ENCODE results near the gene CD151. TPM values are rescaled to one million over a fixed set of nuclear protein-coding genes. Genes with fewer than 3 reads are reported as not detected.

Gene CD151
- total and polyA plus RNA-seq, 4 donors, result 620 to 1,186 (median 771) TPM

DNA sequence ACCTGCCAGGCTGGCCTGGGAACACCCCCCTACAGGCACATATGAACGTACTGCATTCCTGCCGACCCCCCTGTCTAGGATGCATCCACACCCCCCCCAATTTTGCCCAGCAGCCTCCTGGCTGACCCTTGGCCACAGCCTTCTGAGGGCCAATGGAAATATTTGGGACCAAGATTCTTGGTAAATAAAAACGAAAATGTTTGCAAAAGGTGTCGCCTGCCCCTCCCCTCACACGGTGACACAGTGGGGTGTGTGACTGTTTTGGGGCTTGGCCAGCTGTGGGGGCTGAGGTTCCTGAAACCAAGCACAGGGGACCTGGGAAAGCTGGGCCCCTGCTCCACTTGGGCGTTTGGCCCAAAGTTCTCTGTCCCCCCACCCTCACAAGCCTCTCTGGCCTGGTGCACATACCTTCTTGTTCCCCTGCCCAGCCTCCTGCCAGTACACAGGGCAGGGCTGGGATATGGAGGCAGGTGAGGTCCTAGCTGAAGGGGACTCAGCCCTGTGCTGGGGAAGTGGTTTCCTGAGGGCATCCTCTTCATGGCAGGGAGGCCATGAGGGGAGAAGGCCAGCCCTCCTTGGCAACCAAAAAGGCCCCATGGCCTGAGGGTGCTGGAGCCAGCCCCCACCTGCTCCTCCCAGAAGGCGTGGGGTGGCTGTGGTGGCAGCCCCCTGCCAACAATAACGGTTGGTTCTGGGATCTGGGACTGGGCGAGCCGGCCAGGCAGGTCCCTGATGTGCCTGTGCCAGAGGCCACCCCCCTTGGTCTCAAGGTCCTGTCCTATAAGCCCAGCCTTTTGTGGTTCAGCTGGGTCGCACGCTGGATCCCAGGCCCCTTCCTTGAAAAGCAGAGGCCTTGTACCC lies 7.2 kb upstream of the CD151 start:
- Histone ChIP-seq H3K36me3 (ENCODE audit: control insufficient read depth in 1 of 2, insufficient read depth in 2 of 2, low read length in 1 of 2) (peaks cover 0 to 6% of the 10 kb centered on the region in 2 donors), H3K27me3 (ENCODE audit: control insufficient read depth in 1 of 2, insufficient read depth in 2 of 2, low read length in 1 of 2) (no peaks in the 10 kb centered on the region), H3K4me1 (ENCODE audit: control insufficient read depth in 1 of 2, insufficient read depth in 2 of 2, low read length in 2 of 2) (no peaks in the 10 kb centered on the region), H3K27ac (ENCODE audit: low read depth in 1 of 2, low read length in 2 of 2) (no peak overlapping the region), H3K4me3 (ENCODE audit: low read length in 2 of 2) (no peak overlapping the region), H3K9me3 (ENCODE audit: control insufficient read depth, low read length) (no peaks in the 10 kb centered on the region)
- intact Hi-C loops (cut with DNase I), result no loop called here
- DNase-seq (no peak), ATAC-seq (ENCODE audit: low FRiP score) (no peak)
- WGBS, 2 donors, result 67 to 69% methylated on average over 11 to 12 of the region's 12 CpGs

DNA sequence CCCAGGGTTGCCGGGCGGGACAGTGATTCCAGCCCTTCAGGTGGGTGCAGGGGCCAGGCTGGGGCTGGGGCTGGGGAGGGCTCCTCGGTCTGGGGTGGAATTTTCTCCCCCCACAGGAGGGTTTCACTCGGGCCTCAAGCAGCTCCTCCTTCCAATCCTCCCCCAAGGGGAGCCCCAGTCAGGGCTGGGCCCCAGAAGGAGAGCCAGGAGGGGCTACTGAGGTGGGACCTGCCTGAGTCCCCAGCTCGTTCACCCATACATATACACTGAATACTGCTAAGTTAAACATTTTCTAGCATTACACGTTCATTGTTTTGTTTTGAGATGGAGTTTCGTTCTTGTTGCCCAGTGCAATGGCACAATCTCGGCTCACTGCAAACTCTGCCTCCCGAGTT lies 6.5 kb upstream of the CD151 start:
- WGBS, 2 donors, result 80 to 93% methylated on average over 9 of the region's 9 CpGs
- intact Hi-C loops (cut with DNase I), result no loop called here
- Histone ChIP-seq H3K27ac (ENCODE audit: low read depth in 1 of 2, low read length in 2 of 2) (no peak overlapping the region), H3K27me3 (ENCODE audit: control insufficient read depth in 1 of 2, insufficient read depth in 2 of 2, low read length in 1 of 2) (no peaks in the 10 kb centered on the region), H3K4me3 (ENCODE audit: low read length in 2 of 2) (no peak overlapping the region), H3K36me3 (ENCODE audit: control insufficient read depth in 1 of 2, insufficient read depth in 2 of 2, low read length in 1 of 2) (peaks cover 0 to 6% of the 10 kb centered on the region in 2 donors), H3K9me3 (ENCODE audit: control insufficient read depth, low read length) (no peaks in the 10 kb centered on the region), H3K4me1 (ENCODE audit: control insufficient read depth in 1 of 2, insufficient read depth in 2 of 2, low read length in 2 of 2) (no peaks in the 10 kb centered on the region)
- DNase-seq (no peak), ATAC-seq (ENCODE audit: low FRiP score) (no peak)

DNA sequence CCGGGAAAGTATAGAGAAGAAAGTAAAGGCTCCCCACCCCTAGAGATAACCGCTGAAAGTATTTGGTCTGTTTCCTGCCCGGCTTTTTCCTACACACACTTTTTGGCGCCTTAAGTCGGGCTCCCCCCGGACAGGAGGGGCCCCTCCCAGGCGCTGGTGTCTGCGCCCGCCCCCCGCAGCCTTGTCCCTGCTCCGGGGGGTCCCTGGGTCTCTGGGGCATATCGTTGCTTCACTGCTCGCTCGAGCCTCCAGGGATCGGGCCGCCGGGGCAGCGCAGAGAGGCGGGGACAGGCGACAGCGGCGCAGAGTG lies 6.0 kb upstream of the CD151 start:
- H3K9me3 ChIP-seq (ENCODE audit: control insufficient read depth, low read length), result no peaks in the 10 kb centered on the region
- DNase-seq (no peak), ATAC-seq (ENCODE audit: low FRiP score) (no peak)
- intact Hi-C loops (cut with DNase I), result no loop called here
- 1 to 2% methylated on average over 22 of the region's 22 CpGs for WGBS, 2 donors
- H3K36me3 ChIP-seq (ENCODE audit: control insufficient read depth in 1 of 2, insufficient read depth in 2 of 2, low read length in 1 of 2), result peaks cover 0 to 6% of the 10 kb centered on the region in 2 donors
- H3K27ac ChIP-seq (ENCODE audit: low read depth in 1 of 2, low read length in 2 of 2), result no peak overlapping the region
- H3K4me1 ChIP-seq (ENCODE audit: control insufficient read depth in 1 of 2, insufficient read depth in 2 of 2, low read length in 2 of 2), result no peaks in the 10 kb centered on the region
- H3K27me3 ChIP-seq (ENCODE audit: control insufficient read depth in 1 of 2, insufficient read depth in 2 of 2, low read length in 1 of 2), result no peaks in the 10 kb centered on the region
- H3K4me3 ChIP-seq (ENCODE audit: low read length in 2 of 2), result no peak overlapping the region

DNA sequence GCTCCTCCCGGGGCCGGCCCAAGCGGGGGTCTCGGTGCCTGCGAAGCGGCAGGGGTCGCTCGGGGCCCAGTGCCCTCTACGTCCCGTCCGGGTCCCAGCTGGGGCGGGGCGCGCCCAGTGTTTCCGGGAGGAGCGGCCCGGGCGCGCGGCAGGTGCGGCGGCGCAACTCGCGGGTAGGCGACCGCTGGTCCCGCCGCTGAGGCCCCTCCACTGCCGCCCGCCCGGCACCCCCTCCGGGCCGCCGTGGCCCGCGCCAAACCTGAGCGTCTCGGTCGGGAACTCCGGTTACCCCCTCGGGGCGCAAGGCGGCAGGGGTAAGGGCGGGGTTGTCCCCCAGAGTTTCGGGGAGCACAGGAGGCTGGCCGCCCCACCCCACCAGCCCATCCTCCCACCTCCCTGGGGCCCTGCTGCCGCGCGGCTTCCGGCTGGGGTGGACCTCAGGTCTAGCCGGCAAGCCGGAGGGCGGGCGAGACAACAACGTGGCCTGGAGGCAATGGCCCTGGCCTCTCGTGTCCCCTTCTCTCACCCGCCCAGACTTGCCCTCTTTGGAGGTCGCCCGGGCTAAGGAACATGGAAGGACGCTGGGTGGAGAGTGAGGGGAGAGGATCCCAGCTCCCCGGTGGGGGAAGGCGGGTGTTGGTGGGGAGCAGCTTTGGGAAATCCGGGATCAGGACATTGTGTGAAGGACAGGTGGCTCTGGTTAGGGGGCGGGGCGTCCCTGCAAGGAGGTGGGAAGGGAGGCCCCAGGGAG lies 5.4 kb upstream of the CD151 start:
- no peak for DNase-seq
- Histone ChIP-seq H3K4me1 (ENCODE audit: control insufficient read depth in 1 of 2, insufficient read depth in 2 of 2, low read length in 2 of 2) (no peaks in the 10 kb centered on the region), H3K27me3 (ENCODE audit: control insufficient read depth in 1 of 2, insufficient read depth in 2 of 2, low read length in 1 of 2) (no peaks in the 10 kb centered on the region), H3K36me3 (ENCODE audit: control insufficient read depth in 1 of 2, insufficient read depth in 2 of 2, low read length in 1 of 2) (peaks cover 0 to 6% of the 10 kb centered on the region in 2 donors), H3K9me3 (ENCODE audit: control insufficient read depth, low read length) (no peaks in the 10 kb centered on the region), H3K4me3 (ENCODE audit: low read length in 2 of 2) (no peak overlapping the region), H3K27ac (ENCODE audit: low read depth in 1 of 2, low read length in 2 of 2) (no peak overlapping the region)
- 10 to 12% methylated on average over 52 to 66 of the region's 66 CpGs for WGBS, 2 donors
- ATAC-seq (ENCODE audit: low FRiP score), result no peak
- intact Hi-C loops (cut with DNase I), result no loop called here

DNA sequence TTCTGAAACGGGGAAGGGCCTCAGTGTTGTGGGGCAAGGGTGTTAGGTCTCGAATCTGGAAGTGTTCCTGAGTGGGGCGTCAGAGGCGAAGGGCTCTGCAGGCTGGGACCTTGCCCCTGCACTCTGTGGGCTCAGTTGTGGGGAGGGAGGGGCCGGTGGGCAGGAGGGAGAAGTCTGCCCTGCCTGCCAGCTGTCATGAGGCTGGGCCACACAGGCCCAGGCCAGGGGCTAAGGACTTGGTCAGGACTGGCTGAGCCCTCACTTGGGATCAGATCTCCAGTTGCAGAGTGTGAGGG lies 4.9 kb upstream of the CD151 start, which contains the start of gene CRACR2B:
CRACR2B (plus strand) TSS at position 23 of the 296 bp plus-strand sequence. CDS start 689 bp downstream, outside the sequence.
- H3K27ac ChIP-seq (ENCODE audit: low read depth in 1 of 2, low read length in 2 of 2), result no peak within 1 kb of the TSS

DNA sequence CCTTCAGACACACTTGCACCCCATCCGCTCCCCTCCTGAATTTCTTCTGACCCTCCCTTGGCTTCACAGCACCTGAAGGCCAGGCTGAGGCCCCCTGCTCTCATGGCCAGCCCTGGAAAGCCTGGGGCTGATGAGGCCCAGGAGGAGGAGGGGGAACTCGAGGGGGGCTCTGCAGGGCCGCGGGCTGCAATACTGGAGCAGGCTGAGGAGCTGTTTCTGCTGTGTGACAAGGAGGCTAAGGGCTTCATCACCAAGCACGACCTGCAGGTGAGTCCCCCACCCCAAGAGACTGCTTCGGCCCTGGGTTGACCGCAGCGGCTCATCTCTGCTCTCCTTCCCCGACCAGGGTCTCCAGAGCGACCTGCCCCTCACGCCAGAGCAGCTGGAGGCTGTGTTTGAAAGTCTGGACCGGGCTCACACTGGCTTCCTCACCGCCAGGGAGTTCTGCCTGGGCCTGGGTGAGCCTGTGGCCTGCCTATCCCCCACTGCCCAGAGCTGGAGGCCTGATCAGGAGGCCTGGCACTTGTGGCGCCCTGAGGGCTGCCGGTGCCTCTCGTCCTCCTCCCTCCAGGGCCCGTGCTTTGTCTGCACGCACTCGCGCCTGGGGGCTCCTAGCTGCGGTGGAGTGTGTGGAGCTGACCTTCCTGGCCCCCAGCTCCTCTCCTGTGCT lies 4.1 kb upstream of the CD151 start:
- no peak overlapping the region for H3K27ac ChIP-seq (ENCODE audit: low read depth in 1 of 2, low read length in 2 of 2)
- 74 to 77% methylated on average over 21 of the region's 21 CpGs for WGBS, 2 donors
- intact Hi-C loops (cut with DNase I), result no loop called here
- DNase-seq, result no peak
- no peak for ATAC-seq (ENCODE audit: low FRiP score)
- H3K4me1 ChIP-seq (ENCODE audit: control insufficient read depth in 1 of 2, insufficient read depth in 2 of 2, low read length in 2 of 2), result no peaks in the 10 kb centered on the region
- H3K4me3 ChIP-seq (ENCODE audit: low read length in 2 of 2), result no peak overlapping the region
- peaks cover 0 to 6% of the 10 kb centered on the region in 2 donors for H3K36me3 ChIP-seq (ENCODE audit: control insufficient read depth in 1 of 2, insufficient read depth in 2 of 2, low read length in 1 of 2)
- no peaks in the 10 kb centered on the region for H3K27me3 ChIP-seq (ENCODE audit: control insufficient read depth in 1 of 2, insufficient read depth in 2 of 2, low read length in 1 of 2)
- no peaks in the 10 kb centered on the region for H3K9me3 ChIP-seq (ENCODE audit: control insufficient read depth, low read length)

More for the DNA sequence above, 4.9 kb upstream of the CD151 start, which contains the start of gene CRACR2B:
- ATAC-seq (ENCODE audit: low FRiP score) (no peak), DNase-seq (no peak)
- intact Hi-C loops (cut with DNase I), result no loop called here
- WGBS, 2 donors, result 77 to 78% methylated on average over 5 of the region's 5 CpGs
- Histone ChIP-seq H3K4me3 (ENCODE audit: low read length in 2 of 2) (no peak within 1 kb of the TSS), H3K36me3 (ENCODE audit: control insufficient read depth in 1 of 2, insufficient read depth in 2 of 2, low read length in 1 of 2) (peaks cover 0 to 6% of the 10 kb centered on the region in 2 donors), H3K27me3 (ENCODE audit: control insufficient read depth in 1 of 2, insufficient read depth in 2 of 2, low read length in 1 of 2) (no peaks in the 10 kb centered on the region), H3K9me3 (ENCODE audit: control insufficient read depth, low read length) (no peaks in the 10 kb centered on the region), H3K4me1 (ENCODE audit: control insufficient read depth in 1 of 2, insufficient read depth in 2 of 2, low read length in 2 of 2) (no peaks in the 10 kb centered on the region)

DNA sequence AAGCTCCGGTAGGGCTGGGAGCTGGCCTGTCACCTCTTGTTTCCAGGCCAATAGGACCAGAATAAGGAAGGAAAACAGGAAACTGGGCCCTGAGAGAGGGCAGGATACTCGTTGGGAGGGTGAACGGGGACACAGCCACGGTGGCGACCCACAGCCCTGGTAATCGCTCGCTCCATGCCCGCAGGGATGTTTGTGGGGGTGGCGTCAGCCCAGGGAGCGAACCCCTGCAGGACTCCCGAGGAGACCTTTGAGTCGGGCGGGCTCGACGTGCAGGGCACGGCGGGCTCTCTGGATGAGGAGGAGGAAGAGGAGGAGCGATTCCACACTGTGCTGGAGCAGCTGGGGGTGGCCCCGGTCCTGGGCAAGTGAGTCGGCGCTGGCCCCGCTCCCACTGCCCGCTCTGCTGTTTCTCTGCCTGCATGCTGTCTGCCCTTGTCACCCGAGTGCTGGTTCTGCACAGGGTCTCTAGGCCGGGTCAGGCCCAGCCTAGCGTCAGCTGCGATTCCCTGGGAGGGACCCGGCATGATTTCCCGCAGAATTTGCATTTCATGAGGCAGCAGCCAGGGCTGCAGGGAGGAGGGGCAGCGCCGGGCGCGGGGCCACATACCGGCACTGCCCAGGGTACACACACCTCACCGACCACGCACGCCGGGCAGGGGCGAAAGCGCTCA lies 3.4 kb upstream of the CD151 start:
- Histone ChIP-seq H3K9me3 (ENCODE audit: control insufficient read depth, low read length) (no peaks in the 10 kb centered on the region), H3K27ac (ENCODE audit: low read depth in 1 of 2, low read length in 2 of 2) (no peak overlapping the region), H3K4me1 (ENCODE audit: control insufficient read depth in 1 of 2, insufficient read depth in 2 of 2, low read length in 2 of 2) (no peaks in the 10 kb centered on the region), H3K36me3 (ENCODE audit: control insufficient read depth in 1 of 2, insufficient read depth in 2 of 2, low read length in 1 of 2) (peaks cover 0 to 5% of the 10 kb centered on the region in 2 donors), H3K4me3 (ENCODE audit: low read length in 2 of 2) (no peak overlapping the region), H3K27me3 (ENCODE audit: control insufficient read depth in 1 of 2, insufficient read depth in 2 of 2, low read length in 1 of 2) (no peaks in the 10 kb centered on the region)
- DNase-seq (peak in 1 of 2 donors; percentile 78), ATAC-seq (ENCODE audit: low FRiP score) (peak; percentile 23)
- WGBS, 2 donors, result 9 to 14% methylated on average over 40 of the region's 40 CpGs
- intact Hi-C loops (cut with DNase I), result no loop called here

DNA sequence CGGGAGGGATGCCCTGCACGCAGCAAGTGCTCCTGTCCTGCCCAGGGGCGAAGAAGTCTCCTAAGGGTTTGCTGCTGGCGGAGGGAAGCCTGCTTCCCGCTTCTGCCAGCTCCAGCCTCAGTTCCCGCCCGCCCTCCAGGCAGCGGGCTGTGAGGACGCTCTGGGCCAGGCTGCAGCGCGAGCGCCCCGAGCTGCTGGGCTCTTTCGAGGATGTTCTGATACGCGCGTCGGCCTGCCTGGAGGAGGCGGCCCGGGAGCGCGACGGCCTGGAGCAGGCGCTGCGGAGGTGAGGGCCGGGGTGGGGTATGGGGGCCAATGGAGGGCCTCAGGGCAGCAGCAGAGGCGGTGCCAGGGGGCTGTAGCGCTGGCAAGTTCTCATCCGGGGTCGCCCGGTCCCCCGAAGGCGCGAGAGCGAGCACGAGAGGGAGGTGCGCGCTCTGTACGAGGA lies 2.9 kb upstream of the CD151 start:
- no peak for DNase-seq
- no peaks in the 10 kb centered on the region for H3K9me3 ChIP-seq (ENCODE audit: control insufficient read depth, low read length)
- no peaks in the 10 kb centered on the region for H3K27me3 ChIP-seq (ENCODE audit: control insufficient read depth in 1 of 2, insufficient read depth in 2 of 2, low read length in 1 of 2)
- H3K27ac ChIP-seq (ENCODE audit: low read depth in 1 of 2, low read length in 2 of 2), result no peak overlapping the region
- H3K4me3 ChIP-seq (ENCODE audit: low read length in 2 of 2), result no peak overlapping the region
- peak; percentile 0 for ATAC-seq (ENCODE audit: low FRiP score)
- H3K36me3 ChIP-seq (ENCODE audit: control insufficient read depth in 1 of 2, insufficient read depth in 2 of 2, low read length in 1 of 2), result peaks cover 0 to 3% of the 10 kb centered on the region in 2 donors
- intact Hi-C loops (cut with DNase I), result no loop called here
- WGBS, 2 donors, result 2% methylated on average over 29 to 39 of the region's 39 CpGs
- H3K4me1 ChIP-seq (ENCODE audit: control insufficient read depth in 1 of 2, insufficient read depth in 2 of 2, low read length in 2 of 2), result no peaks in the 10 kb centered on the region

All from aorta (tissue), 5 donors.